SK-N-SH treated with all-trans-retinoic acid at 6 μM for 48 hours (cell line): ENCODE measurements around the gene DAB2IP.

Source experiments
- ARNTL ChIP-seq: fragments of 450-650 bp; formaldehyde crosslinking; IDR thresholded peaks from 2 replicates; pipeline ENCODE4 v1.5.0; 2020; ENCODE audit warnings: low read depth, mild to moderate bottlenecking, moderate library complexity, borderline replicate concordance
- GLIS3 ChIP-seq: fragments of 250-450 bp; sonication (Bioruptor Pico); IDR thresholded peaks from 2 replicates; pipeline ENCODE4 v1.5.0; 2020; ENCODE audit warnings: mild to moderate bottlenecking, moderate library complexity
- ISL1 ChIP-seq: fragments of 250-450 bp; sonication (Bioruptor Pico); IDR thresholded peaks from 2 replicates; pipeline ENCODE4 v2.1.2; 2022; ENCODE audit warnings: mild to moderate bottlenecking, moderate library complexity
- OSR1 ChIP-seq: fragments of 250-450 bp; sonication (Bioruptor Pico); IDR thresholded peaks from 2 replicates; pipeline ENCODE4 v1.8.0; 2022; ENCODE audit warnings: moderate library complexity, mild to moderate bottlenecking, inconsistent platforms
- RARB ChIP-seq: fragments of 250-450 bp; sonication (Bioruptor Pico); IDR thresholded peaks from 2 replicates; pipeline ENCODE4 v1.8.0; 2021; ENCODE audit warnings: mild to moderate bottlenecking, moderate library complexity
- SNAI2 ChIP-seq: fragments of 250-450 bp; sonication (Bioruptor Pico); IDR thresholded peaks from 2 replicates; pipeline ENCODE4 v1.5.0; 2020; ENCODE audit warnings: mild to moderate bottlenecking, moderate library complexity
- TOX ChIP-seq: fragments of 250-450 bp; sonication (Bioruptor Pico); IDR thresholded peaks from 2 replicates; pipeline ENCODE4 v1.8.0; 2021; ENCODE audit warnings: mild to moderate bottlenecking, moderate library complexity, borderline replicate concordance
- ZFP3 ChIP-seq: fragments of 250-450 bp; sonication (Bioruptor Pico); IDR thresholded peaks from 2 replicates; pipeline ENCODE4 v1.5.0; 2020; ENCODE audit warnings: mild to moderate bottlenecking, moderate library complexity
- ZFP30 ChIP-seq: fragments of 450-650 bp; formaldehyde crosslinking; IDR thresholded peaks from 2 replicates; pipeline ENCODE4 v1.5.0; 2022; ENCODE audit warnings: mild to moderate bottlenecking, moderate library complexity
- ZNF70 ChIP-seq: fragments of 450-650 bp; formaldehyde crosslinking; IDR thresholded peaks from 2 replicates; pipeline ENCODE4 v1.5.0; 2020; ENCODE audit warnings: mild to moderate bottlenecking, moderate library complexity
- ZNF8 ChIP-seq: fragments of 450-650 bp; formaldehyde crosslinking; IDR thresholded peaks from 2 replicates; pipeline ENCODE4 v1.5.0; 2020; ENCODE audit warnings: mild to moderate bottlenecking, moderate library complexity
- TF ChIP-seq, protein P1 (sequence below): fragments of 250-450 bp; sonication (Bioruptor Pico); IDR thresholded peaks from 2 replicates; pipeline ENCODE4 v1.8.0; 2021; ENCODE audit warnings: low read depth, mild to moderate bottlenecking, moderate library complexity, borderline replicate concordance
- TF ChIP-seq, protein P2 (sequence below): fragments of 250-450 bp; sonication (Bioruptor Pico); IDR thresholded peaks from 2 replicates; pipeline ENCODE4 v1.5.1; 2020; ENCODE audit warnings: low read depth, mild to moderate bottlenecking, moderate library complexity
- TF ChIP-seq, protein P3 (sequence below): fragments of 250-450 bp; sonication (Bioruptor Pico); IDR thresholded peaks from 2 replicates; pipeline ENCODE4 v1.8.0; 2020; ENCODE audit warnings: mild to moderate bottlenecking, moderate library complexity, borderline replicate concordance

DNA sequence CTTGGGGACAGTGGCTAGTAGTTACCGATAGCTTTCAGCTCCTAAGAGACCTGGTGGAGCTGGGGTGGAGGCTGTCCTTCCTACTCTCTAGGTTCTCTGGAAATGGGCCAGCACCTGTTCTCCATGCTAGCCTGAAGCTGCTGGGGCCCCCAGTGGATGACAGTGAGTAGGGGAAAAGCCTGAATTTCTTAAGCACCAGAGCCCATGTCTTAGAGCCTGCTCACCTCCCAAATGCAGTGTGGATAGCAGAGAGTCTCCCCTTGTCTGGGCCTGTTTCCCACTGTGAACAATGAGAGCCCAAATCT lies 105.8 kb downstream of the DAB2IP start:
- TF ChIP-seq OSR1: no peak
- TF ChIP-seq ZNF70 (CRISPR knock-in tag): no peak
- no peak for TF ChIP-seq ZNF8
- TF ChIP-seq, protein P1, sequence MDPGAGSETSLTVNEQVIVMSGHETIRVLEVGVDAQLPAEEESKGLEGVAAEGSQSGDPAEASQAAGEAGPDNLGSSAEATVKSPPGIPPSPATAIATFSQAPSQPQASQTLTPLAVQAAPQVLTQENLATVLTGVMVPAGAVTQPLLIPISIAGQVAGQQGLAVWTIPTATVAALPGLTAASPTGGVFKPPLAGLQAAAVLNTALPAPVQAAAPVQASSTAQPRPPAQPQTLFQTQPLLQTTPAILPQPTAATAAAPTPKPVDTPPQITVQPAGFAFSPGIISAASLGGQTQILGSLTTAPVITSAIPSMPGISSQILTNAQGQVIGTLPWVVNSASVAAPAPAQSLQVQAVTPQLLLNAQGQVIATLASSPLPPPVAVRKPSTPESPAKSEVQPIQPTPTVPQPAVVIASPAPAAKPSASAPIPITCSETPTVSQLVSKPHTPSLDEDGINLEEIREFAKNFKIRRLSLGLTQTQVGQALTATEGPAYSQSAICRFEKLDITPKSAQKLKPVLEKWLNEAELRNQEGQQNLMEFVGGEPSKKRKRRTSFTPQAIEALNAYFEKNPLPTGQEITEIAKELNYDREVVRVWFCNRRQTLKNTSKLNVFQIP (CRISPR knock-in tag): no peak
- TF ChIP-seq ARNTL: no peak
- no peak for TF ChIP-seq ISL1 (CRISPR knock-in tag)
- TF ChIP-seq, protein P2, sequence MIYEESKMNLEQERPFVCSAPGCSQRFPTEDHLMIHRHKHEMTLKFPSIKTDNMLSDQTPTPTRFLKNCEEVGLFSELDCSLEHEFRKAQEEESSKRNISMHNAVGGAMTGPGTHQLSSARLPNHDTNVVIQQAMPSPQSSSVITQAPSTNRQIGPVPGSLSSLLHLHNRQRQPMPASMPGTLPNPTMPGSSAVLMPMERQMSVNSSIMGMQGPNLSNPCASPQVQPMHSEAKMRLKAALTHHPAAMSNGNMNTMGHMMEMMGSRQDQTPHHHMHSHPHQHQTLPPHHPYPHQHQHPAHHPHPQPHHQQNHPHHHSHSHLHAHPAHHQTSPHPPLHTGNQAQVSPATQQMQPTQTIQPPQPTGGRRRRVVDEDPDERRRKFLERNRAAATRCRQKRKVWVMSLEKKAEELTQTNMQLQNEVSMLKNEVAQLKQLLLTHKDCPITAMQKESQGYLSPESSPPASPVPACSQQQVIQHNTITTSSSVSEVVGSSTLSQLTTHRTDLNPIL: no peak
- TF ChIP-seq, protein P3, sequence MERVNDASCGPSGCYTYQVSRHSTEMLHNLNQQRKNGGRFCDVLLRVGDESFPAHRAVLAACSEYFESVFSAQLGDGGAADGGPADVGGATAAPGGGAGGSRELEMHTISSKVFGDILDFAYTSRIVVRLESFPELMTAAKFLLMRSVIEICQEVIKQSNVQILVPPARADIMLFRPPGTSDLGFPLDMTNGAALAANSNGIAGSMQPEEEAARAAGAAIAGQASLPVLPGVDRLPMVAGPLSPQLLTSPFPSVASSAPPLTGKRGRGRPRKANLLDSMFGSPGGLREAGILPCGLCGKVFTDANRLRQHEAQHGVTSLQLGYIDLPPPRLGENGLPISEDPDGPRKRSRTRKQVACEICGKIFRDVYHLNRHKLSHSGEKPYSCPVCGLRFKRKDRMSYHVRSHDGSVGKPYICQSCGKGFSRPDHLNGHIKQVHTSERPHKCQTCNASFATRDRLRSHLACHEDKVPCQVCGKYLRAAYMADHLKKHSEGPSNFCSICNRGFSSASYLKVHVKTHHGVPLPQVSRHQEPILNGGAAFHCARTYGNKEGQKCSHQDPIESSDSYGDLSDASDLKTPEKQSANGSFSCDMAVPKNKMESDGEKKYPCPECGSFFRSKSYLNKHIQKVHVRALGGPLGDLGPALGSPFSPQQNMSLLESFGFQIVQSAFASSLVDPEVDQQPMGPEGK (CRISPR knock-in tag): no peak
- TF ChIP-seq RARB (CRISPR knock-in tag): no peak
- TF ChIP-seq TOX (CRISPR knock-in tag): no peak
- TF ChIP-seq SNAI2 (CRISPR knock-in tag): no peak
- no peak for TF ChIP-seq GLIS3 (CRISPR knock-in tag)
- no peak for TF ChIP-seq ZFP30 (CRISPR knock-in tag)
- no peak for TF ChIP-seq ZFP3 (CRISPR knock-in tag)
